OCI-LY1 (cell line): ENCODE measurements around the gene SLIT3.

Source experiments
- H2AFZ ChIP-seq: fragments of 200-600 bp; sonication (generic), shearing (Covaris generic); 2 replicates; pipeline ENCODE4 v1.6.0; 2014; ENCODE audit warnings: antibody characterized with exemption, mild to moderate bottlenecking, low read length
- H3F3A ChIP-seq: fragments of 200-600 bp; sonication (generic), shearing (Covaris generic); 2 replicates; pipeline ENCODE4 v1.6.0; 2014; ENCODE audit warnings: mild to moderate bottlenecking, antibody characterized with exemption, low read length, moderate library complexity; ENCODE audit not compliant: insufficient read depth
- H3K27ac ChIP-seq: fragments of 200-600 bp; sonication (generic); 2 replicates; pipeline ENCODE4 v1.5.1; 2014; ENCODE audit warnings: low read length, mixed run types, mild to moderate bottlenecking, low read depth; ENCODE audit not compliant: poor library complexity, severe bottlenecking
- H3K27me3 ChIP-seq: fragments of 200-600 bp; sonication (generic); 2 replicates; pipeline ENCODE4 v1.6.0; 2014; ENCODE audit warnings: antibody characterized with exemption, mild to moderate bottlenecking, low read length, moderate library complexity; ENCODE audit not compliant: insufficient read depth
- H3K36me3 ChIP-seq: fragments of 200-600 bp; sonication (generic); 2 replicates; pipeline ENCODE4 v1.6.1; 2014; ENCODE audit warnings: mild to moderate bottlenecking, antibody characterized with exemption, low read length, moderate library complexity, mixed read lengths; ENCODE audit not compliant: insufficient read depth
- H3K4me1 ChIP-seq: fragments of 200-600 bp; sonication (generic); 2 replicates; pipeline ENCODE4 v1.5.1; 2014; ENCODE audit warnings: mild to moderate bottlenecking, low read length, moderate library complexity; ENCODE audit not compliant: insufficient read depth, severe bottlenecking
- H3K4me2 ChIP-seq: fragments of 200-600 bp; sonication (generic), shearing (Covaris generic); 2 replicates; pipeline ENCODE4 v1.6.1; 2014; ENCODE audit warnings: low read length
- H3K4me3 ChIP-seq: fragments of 200-600 bp; sonication (generic); 2 replicates; pipeline ENCODE4 v1.5.1; 2014; ENCODE audit warnings: low read length, low read depth, mild to moderate bottlenecking, mixed read lengths; ENCODE audit not compliant: poor library complexity, severe bottlenecking
- H3K79me2 ChIP-seq: fragments of 200-600 bp; shearing (Covaris generic); 2 replicates; pipeline ENCODE4 v1.6.1; 2016; ENCODE audit warnings: mixed run types, low read length, mixed read lengths; ENCODE audit not compliant: insufficient read depth
- H3K9ac ChIP-seq: fragments of 200-600 bp; sonication (generic), shearing (Covaris generic); 2 replicates; pipeline ENCODE4 v1.6.1; 2014; ENCODE audit warnings: mild to moderate bottlenecking, low read length, mixed read lengths
- H3K9me2 ChIP-seq: fragments of 200-600 bp; sonication (generic), shearing (Covaris generic); 2 replicates; pipeline ENCODE4 v1.6.1; 2014; ENCODE audit warnings: low read depth, mild to moderate bottlenecking, low read length, mixed read lengths
- H3K9me3 ChIP-seq: fragments of 200-600 bp; shearing (Covaris generic); 2 replicates; pipeline ENCODE4 v1.6.1; 2014; ENCODE audit warnings: low read length, mixed read lengths
- H4K20me1 ChIP-seq: fragments of 200-600 bp; sonication (generic), shearing (Covaris generic); 2 replicates; pipeline ENCODE4 v1.6.0; 2016; ENCODE audit warnings: mild to moderate bottlenecking, low read length; ENCODE audit not compliant: insufficient read depth
- EZH2 ChIP-seq: fragments of 200-600 bp; sonication (generic), shearing (Covaris generic); IDR thresholded peaks from 2 replicates; pipeline ENCODE4 v1.8.0; 2017; ENCODE audit warnings: borderline replicate concordance, mixed run types, mild to moderate bottlenecking, antibody characterized with exemption, low read length, moderate library complexity, mixed read lengths
- TF ChIP-seq, protein P1 (sequence below): fragments of 200-600 bp; sonication (generic), shearing (Covaris generic); IDR thresholded peaks from 2 replicates; pipeline ENCODE4 v1.5.1; 2017; ENCODE audit warnings: mild to moderate bottlenecking, antibody characterized with exemption, low read length, moderate library complexity, mixed read lengths

The SLIT3 gene

DNA sequence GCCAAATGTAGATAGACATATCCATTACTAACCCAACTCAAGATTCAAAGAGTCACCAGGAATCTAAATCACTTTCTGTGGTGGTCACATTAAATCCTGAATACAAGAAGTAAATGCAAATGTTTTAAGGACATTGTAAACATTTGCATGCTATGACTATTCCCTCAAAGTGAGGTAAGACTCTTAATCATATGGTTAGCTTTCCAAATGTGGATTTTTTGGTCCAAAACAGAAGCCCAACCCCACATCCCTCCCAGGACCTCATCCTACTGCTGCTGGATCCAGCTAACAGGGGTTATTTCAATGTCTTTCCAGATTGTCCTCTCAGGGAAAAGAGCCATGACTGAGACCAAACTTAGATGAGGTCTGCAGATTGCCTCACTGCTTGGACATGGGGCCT, 493.7 kb downstream of the SLIT3 start:
- TF ChIP-seq EZH2, result no peak
- TF ChIP-seq, protein P1, sequence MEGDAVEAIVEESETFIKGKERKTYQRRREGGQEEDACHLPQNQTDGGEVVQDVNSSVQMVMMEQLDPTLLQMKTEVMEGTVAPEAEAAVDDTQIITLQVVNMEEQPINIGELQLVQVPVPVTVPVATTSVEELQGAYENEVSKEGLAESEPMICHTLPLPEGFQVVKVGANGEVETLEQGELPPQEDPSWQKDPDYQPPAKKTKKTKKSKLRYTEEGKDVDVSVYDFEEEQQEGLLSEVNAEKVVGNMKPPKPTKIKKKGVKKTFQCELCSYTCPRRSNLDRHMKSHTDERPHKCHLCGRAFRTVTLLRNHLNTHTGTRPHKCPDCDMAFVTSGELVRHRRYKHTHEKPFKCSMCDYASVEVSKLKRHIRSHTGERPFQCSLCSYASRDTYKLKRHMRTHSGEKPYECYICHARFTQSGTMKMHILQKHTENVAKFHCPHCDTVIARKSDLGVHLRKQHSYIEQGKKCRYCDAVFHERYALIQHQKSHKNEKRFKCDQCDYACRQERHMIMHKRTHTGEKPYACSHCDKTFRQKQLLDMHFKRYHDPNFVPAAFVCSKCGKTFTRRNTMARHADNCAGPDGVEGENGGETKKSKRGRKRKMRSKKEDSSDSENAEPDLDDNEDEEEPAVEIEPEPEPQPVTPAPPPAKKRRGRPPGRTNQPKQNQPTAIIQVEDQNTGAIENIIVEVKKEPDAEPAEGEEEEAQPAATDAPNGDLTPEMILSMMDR, result no peak
- Histone ChIP-seq H4K20me1 (no peaks in the 10 kb centered on the region), H3K4me2 (no peak overlapping the region), H3K9me2 (no peaks in the 10 kb centered on the region), H3K9me3 (no peaks in the 10 kb centered on the region), H3K4me3 (no peak overlapping the region), H3K79me2 (no peaks in the 10 kb centered on the region), H3K9ac (no peak overlapping the region), H3K4me1 (no peaks in the 10 kb centered on the region), H3K36me3 (no peaks in the 10 kb centered on the region), H2AFZ (no peak overlapping the region), H3F3A (no peaks in the 10 kb centered on the region), H3K27me3 (peaks cover 4% of the 10 kb centered on the region; the same call in 1 of the 2 replicates), H3K27ac (no peak overlapping the region)

DNA sequence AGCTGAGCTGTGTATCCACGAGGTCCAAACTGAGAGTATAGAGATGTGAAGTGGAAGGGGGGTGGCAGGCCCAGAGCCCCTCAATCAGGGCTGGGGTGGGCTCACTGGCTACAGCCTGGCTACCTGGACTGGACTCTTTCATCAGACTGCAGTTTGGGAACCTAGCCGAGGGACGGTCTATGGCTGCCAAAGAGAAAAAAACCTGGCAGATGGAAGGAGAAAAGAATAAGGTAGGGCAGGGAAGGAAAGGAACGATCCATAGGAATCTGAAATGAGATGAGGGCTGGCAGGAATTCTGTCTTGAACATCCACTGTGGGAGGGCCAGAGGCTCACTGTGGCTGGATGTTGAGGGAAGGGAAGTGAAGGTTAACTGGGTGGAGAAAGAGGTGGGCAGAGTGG, 497.4 kb downstream of the SLIT3 start:
- Histone ChIP-seq H3K27ac (no peak overlapping the region), H2AFZ (no peak overlapping the region)
- TF ChIP-seq, protein P1, result no peak
- no peak for TF ChIP-seq EZH2

GRCh38 chr5:168802337-168802736, 498.6 kb downstream of the SLIT3 start:
- Histone ChIP-seq H3K4me3 (no peak overlapping the region), H3K27ac (no peak overlapping the region), H3K36me3 (no peaks in the 10 kb centered on the region), H3K9me3 (no peaks in the 10 kb centered on the region), H3K27me3 (no peaks in the 10 kb centered on the region), H3K4me2 (no peak overlapping the region), H3K9me2 (no peaks in the 10 kb centered on the region), H3F3A (no peaks in the 10 kb centered on the region), H3K4me1 (no peaks in the 10 kb centered on the region), H3K79me2 (no peaks in the 10 kb centered on the region), H2AFZ (no peak overlapping the region), H4K20me1 (no peaks in the 10 kb centered on the region), H3K9ac (no peak overlapping the region)
- TF ChIP-seq, protein P1, result no peak

More for the DNA sequence above, 497.4 kb downstream of the SLIT3 start:
- Histone ChIP-seq H3K4me2 (no peak overlapping the region), H3K9ac (no peak overlapping the region), H3K27me3 (no peaks in the 10 kb centered on the region), H3K4me3 (no peak overlapping the region), H4K20me1 (no peaks in the 10 kb centered on the region), H3K9me2 (no peaks in the 10 kb centered on the region), H3K79me2 (no peaks in the 10 kb centered on the region), H3K9me3 (no peaks in the 10 kb centered on the region), H3K36me3 (no peaks in the 10 kb centered on the region), H3K4me1 (no peaks in the 10 kb centered on the region), H3F3A (no peaks in the 10 kb centered on the region)
